B cell (primary cell): ENCODE data around the gene BMPR1A. TPM values are rescaled to one million over a fixed set of nuclear protein-coding genes. Genes with fewer than 3 reads are reported as not detected.

Source experiments
- ATAC-seq: fragments of 200-7000 bp; cut with Tn5 transposase; one replicate; pipeline ENCODE4 v1.10.0; 2021; ENCODE audit warnings: low read depth, mild to moderate bottlenecking, moderate number of reproducible peaks, moderate library complexity
- CTCF ChIA-PET: fragments of 350-600 bp; sonication (Branson Sonifier 250); formaldehyde crosslinking; loops from one replicate; lab custom pipeline; 2021; ENCODE audit warnings: antibody characterized with exemption, inconsistent platforms; lab: Charles Lee
- POLR2A ChIA-PET: fragments of 350-600 bp; sonication (Branson Sonifier 250); formaldehyde crosslinking; loops from one replicate; lab custom pipeline; 2021; ENCODE audit warnings: antibody characterized with exemption; lab: Charles Lee
- DNase-seq: peaks from one replicate; pipeline ENCODE4 v3.0.0; 2013
- H2AFZ ChIP-seq: 2 replicates; pipeline ENCODE4 v1.6.1; 2012; ENCODE audit warnings: mild to moderate bottlenecking, low read depth, low read length; ENCODE audit not compliant: insufficient read depth, poor library complexity, severe bottlenecking
- H3K27ac ChIP-seq, 2 donors: 1 replicate in 1 of 2; 2 replicates in 1 of 2; pipeline ENCODE4 v1.5.1; 2012 to 2013; ENCODE audit warnings: low read length in 2 of 2, mild to moderate bottlenecking in 2 of 2, moderate library complexity in 1 of 2
- H3K27me3 ChIP-seq, 4 experiments: fragments of 200-600 bp in 1 of 4; sonication (generic) in 1 of 4; replicated peaks in 1 of 4; 1 replicate in 2 of 4; 2 replicates in 2 of 4; pipeline versions ENCODE4 v1.6.1 to v1.7.0; 2013 to 2016; ENCODE audit warnings: low read length in 3 of 4, mild to moderate bottlenecking in 2 of 4, mixed read lengths in 1 of 4, moderate library complexity in 1 of 4; ENCODE audit not compliant: insufficient read depth in 4 of 4, control insufficient read depth in 3 of 4; ENCODE audit errors: control extremely low read depth in 1 of 4
- H3K36me3 ChIP-seq, 2 experiments: replicated peaks in 1 of 2; 1 replicate in 1 of 2; 2 replicates in 1 of 2; pipeline versions ENCODE4 v1.6.1 to v1.7.1; 2013; ENCODE audit warnings: low read length in 1 of 2; ENCODE audit not compliant: insufficient read depth in 2 of 2, control insufficient read depth in 1 of 2; ENCODE audit errors: control extremely low read depth in 1 of 2, extremely low read depth in 1 of 2
- H3K4me1 ChIP-seq, 2 donors: fragments of 200-600 bp in 1 of 2; sonication (generic) in 1 of 2; 1 replicate in 1 of 2; 2 replicates in 1 of 2; pipeline versions ENCODE4 v1.5.1 to v1.6.1; 2013 to 2017; ENCODE audit warnings: low read length in 2 of 2; ENCODE audit not compliant: control insufficient read depth in 2 of 2, insufficient read depth in 2 of 2
- H3K4me2 ChIP-seq: replicated peaks from 2 replicates; pipeline ENCODE3; 2012; ENCODE audit warnings: mild to moderate bottlenecking, low read depth, low read length; ENCODE audit not compliant: poor library complexity, severe bottlenecking
- H3K4me3 ChIP-seq, 5 experiments: fragments of 200-600 bp in 1 of 5; sonication (generic) in 1 of 5; 1 replicate in 3 of 5; 2 replicates in 2 of 5; pipeline versions ENCODE4 v1.5.1 to v1.7.0; 2011 to 2016; ENCODE audit warnings: low read length in 4 of 5, mild to moderate bottlenecking in 4 of 5, low read depth in 2 of 5, control low read depth in 1 of 5, moderate library complexity in 1 of 5; ENCODE audit not compliant: insufficient read depth in 1 of 5; ENCODE audit errors: control extremely low read depth in 1 of 5, extremely low read depth in 1 of 5
- H3K79me2 ChIP-seq: fragments of 200-600 bp; sonication (generic); one replicate; pipeline ENCODE4 v1.6.0; 2016; ENCODE audit warnings: low read length; ENCODE audit not compliant: control insufficient read depth, insufficient read depth
- H3K9ac ChIP-seq: fragments of 200-600 bp; sonication (generic); 2 replicates; pipeline ENCODE4 v1.6.1; 2017; ENCODE audit warnings: mild to moderate bottlenecking, low read length, moderate library complexity
- H3K9me3 ChIP-seq, 3 donors: one replicate each; pipeline versions ENCODE4 v1.6.1 to v1.7.1; 2013; ENCODE audit warnings: low read length in 2 of 3; ENCODE audit not compliant: control insufficient read depth in 2 of 3, insufficient read depth in 1 of 3; ENCODE audit errors: control extremely low read depth in 1 of 3
- H4K20me1 ChIP-seq: 2 replicates; pipeline ENCODE4 v1.6.0; 2012; ENCODE audit warnings: mild to moderate bottlenecking, low read length; ENCODE audit not compliant: insufficient read depth, control insufficient read depth, poor library complexity, severe bottlenecking
- H3K27ac Mint-ChIP-seq: one replicate; pipeline ENCODE4 v1.8.0; 2021; ENCODE audit warnings: mixed read lengths
- H3K27me3 Mint-ChIP-seq: one replicate; pipeline ENCODE4 v1.8.0; 2021; ENCODE audit warnings: mixed read lengths
- H3K4me1 Mint-ChIP-seq: one replicate; pipeline ENCODE4 v1.8.0; 2021; ENCODE audit warnings: mixed read lengths
- H3K4me3 Mint-ChIP-seq: one replicate; pipeline ENCODE4 v1.8.0; 2021; ENCODE audit warnings: mixed read lengths
- H3K9me3 Mint-ChIP-seq: one replicate; pipeline ENCODE4 v1.8.0; 2022; ENCODE audit warnings: mixed read lengths; ENCODE audit not compliant: insufficient read depth
- EZH2 ChIP-seq: IDR thresholded peaks from 2 replicates; pipeline ENCODE4 v1.6.1; 2012; ENCODE audit warnings: borderline replicate concordance, low read depth, mild to moderate bottlenecking, moderate library complexity, low read length; ENCODE audit not compliant: insufficient read depth, poor library complexity, severe bottlenecking
- WGBS: methylation state at CpG from one replicate; pipeline ENCODE4 v1.1.5; 2013; ENCODE audit warnings: missing lambda C conversion rate; ENCODE audit not compliant: insufficient coverage; 5-methylcytosine and 5-hydroxymethylcytosine counted together
- intact Hi-C: fragments of 100-400 bp; cut with micrococcal nuclease; formaldehyde crosslinking; loops from one replicate; pipeline ENCODE4 v1.10.0; 2022
- polyA plus RNA-seq: library from polyadenylated mRNA; depleted of rRNA; stranded (reverse); fragments of >200 nt; gene quantifications from 2 replicates; pipeline ENCODE4 v1.2.3, GENCODE V29; 2012
- total RNA-seq, 2 donors: library from RNA; stranded (reverse); fragments of 120-200 nt in 1 of 2; gene quantifications; 1 replicate in 1 of 2; 2 replicates in 1 of 2; pipeline versions ENCODE4 v1.2.3 to v1.2.4, GENCODE V29; 2013 to 2022
- TF ChIP-seq, protein P1 (sequence below): fragments of 200-600 bp; IDR thresholded peaks from one replicate; pipeline ENCODE4 v1.8.0; 2022; ENCODE audit warnings: antibody characterized with exemption, mild to moderate bottlenecking

Gene BMPR1A
- total and polyA plus RNA-seq, 2 donors (not counting 1 experiment from before 2014, with no cell fraction given) = 1.9 to 15.1 TPM

DNA sequence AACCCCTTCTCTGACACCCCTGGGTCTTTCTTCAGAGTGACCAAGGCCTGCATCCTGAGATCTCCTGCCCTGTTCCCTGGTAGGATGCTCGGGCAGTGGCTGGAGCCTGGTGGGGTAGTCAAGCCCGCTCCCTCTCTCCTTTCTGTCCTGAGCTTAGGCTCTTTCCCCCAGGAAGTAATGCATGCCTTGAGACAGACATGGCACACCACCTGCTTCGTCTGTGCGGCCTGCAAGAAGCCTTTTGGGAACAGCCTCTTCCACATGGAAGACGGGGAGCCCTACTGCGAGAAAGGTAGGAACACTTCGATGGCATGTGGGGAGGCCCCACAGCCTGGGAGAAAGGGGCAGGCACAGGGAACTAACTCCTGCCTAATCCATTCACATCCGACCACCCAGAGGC is 37.9 kb upstream of the BMPR1A start:
- no peak overlapping the region for H3K27ac ChIP-seq
- H3K4me1 Mint-ChIP-seq = peaks cover 5% of the 10 kb centered on the region
- H3K4me2 ChIP-seq = no peak overlapping the region
- H3K79me2 ChIP-seq = no peaks in the 10 kb centered on the region
- WGBS = 99% methylated on average over 7 of the region's 8 CpGs
- H4K20me1 ChIP-seq = no peaks in the 10 kb centered on the region
- peaks cover 14% of the 10 kb centered on the region for H3K27me3 Mint-ChIP-seq
- H2AFZ ChIP-seq = no peak overlapping the region
- H3K36me3 ChIP-seq = no peaks in the 10 kb centered on the region
- no peak overlapping the region for H3K4me3 ChIP-seq
- H3K27ac Mint-ChIP-seq = no peak overlapping the region
- ATAC-seq (no peak), DNase-seq (no peak)
- H3K9me3 ChIP-seq = peaks cover 0 to 6% (median 0%) of the 10 kb centered on the region in 3 donors
- H3K27me3 ChIP-seq = peaks cover 0 to 6% (median 2%) of the 10 kb centered on the region in 4 experiments
- TF ChIP-seq, protein P1, sequence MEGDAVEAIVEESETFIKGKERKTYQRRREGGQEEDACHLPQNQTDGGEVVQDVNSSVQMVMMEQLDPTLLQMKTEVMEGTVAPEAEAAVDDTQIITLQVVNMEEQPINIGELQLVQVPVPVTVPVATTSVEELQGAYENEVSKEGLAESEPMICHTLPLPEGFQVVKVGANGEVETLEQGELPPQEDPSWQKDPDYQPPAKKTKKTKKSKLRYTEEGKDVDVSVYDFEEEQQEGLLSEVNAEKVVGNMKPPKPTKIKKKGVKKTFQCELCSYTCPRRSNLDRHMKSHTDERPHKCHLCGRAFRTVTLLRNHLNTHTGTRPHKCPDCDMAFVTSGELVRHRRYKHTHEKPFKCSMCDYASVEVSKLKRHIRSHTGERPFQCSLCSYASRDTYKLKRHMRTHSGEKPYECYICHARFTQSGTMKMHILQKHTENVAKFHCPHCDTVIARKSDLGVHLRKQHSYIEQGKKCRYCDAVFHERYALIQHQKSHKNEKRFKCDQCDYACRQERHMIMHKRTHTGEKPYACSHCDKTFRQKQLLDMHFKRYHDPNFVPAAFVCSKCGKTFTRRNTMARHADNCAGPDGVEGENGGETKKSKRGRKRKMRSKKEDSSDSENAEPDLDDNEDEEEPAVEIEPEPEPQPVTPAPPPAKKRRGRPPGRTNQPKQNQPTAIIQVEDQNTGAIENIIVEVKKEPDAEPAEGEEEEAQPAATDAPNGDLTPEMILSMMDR = no peak
- no peak for TF ChIP-seq EZH2
- H3K9me3 Mint-ChIP-seq = no peaks in the 10 kb centered on the region
- H3K4me3 Mint-ChIP-seq = no peak overlapping the region
- POLR2A ChIA-PET = no interaction called here
- no peaks in the 10 kb centered on the region for H3K4me1 ChIP-seq
- intact Hi-C loops = no loop called here
- CTCF ChIA-PET = interaction anchor here (0.6 kb wide), 1 partner anchor 181 kb away, joined by 3 read pairs; no protein-coding TSS in a partner anchor
- H3K9ac ChIP-seq = no peak overlapping the region

DNA sequence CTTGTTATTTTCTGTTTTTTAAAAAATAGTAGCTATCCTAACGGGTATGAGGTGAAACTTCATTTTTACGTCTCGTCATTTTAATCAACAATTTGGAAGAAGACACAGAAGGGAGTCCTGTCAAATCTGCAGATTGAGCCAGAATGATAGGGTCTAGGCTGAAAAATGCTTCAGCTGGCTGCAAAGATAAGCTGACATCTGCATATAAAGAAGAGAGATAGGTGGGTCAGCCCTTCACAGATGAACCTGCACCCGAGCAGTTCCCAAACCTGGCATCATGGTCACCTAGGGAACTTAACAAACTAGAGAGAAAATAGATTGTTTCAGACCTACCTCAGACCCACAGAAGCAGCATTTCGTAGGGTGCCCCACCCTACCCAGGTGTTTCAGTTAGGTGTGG is 35.2 kb upstream of the BMPR1A start:
- Histone ChIP-seq H3K9me3 (peaks cover 0 to 6% (median 0%) of the 10 kb centered on the region in 3 donors), H3K9ac (no peak overlapping the region), H3K27me3 (peaks cover 0 to 4% (median 2%) of the 10 kb centered on the region in 4 experiments), H3K4me2 (no peak overlapping the region), H3K79me2 (no peaks in the 10 kb centered on the region), H4K20me1 (no peaks in the 10 kb centered on the region), H3K27ac (no peak overlapping the region), H3K4me3 (no peak overlapping the region), H3K36me3 (no peaks in the 10 kb centered on the region), H2AFZ (no peak overlapping the region), H3K4me1 (no peaks in the 10 kb centered on the region)
- WGBS = 92% methylated on average over 2 of the region's 5 CpGs
- peaks cover 14% of the 10 kb centered on the region for H3K27me3 Mint-ChIP-seq
- TF ChIP-seq EZH2 = no peak
- TF ChIP-seq, protein P1 = no peak
- H3K27ac Mint-ChIP-seq = no peak overlapping the region
- DNase-seq (no peak), ATAC-seq (no peak)
- H3K9me3 Mint-ChIP-seq = no peaks in the 10 kb centered on the region
- no peak overlapping the region for H3K4me3 Mint-ChIP-seq
- POLR2A ChIA-PET = no interaction called here
- intact Hi-C loops = no loop called here
- CTCF ChIA-PET = no interaction called here
- peaks cover 5% of the 10 kb centered on the region for H3K4me1 Mint-ChIP-seq
